Neuronal stem cell (in vitro differentiated cells): ENCODE data around the gene C10orf105.

Source experiments
- DNase-seq: peaks from one replicate; pipeline ENCODE4 v3.0.0-alpha.2; 2013; ENCODE audit warnings: low spot score
- H2AFZ ChIP-seq: one replicate; pipeline ENCODE4 v1.6.1; 2013; ENCODE audit warnings: mild to moderate bottlenecking, low read length, inconsistent platforms
- H2AK5ac ChIP-seq: 2 replicates; pipeline ENCODE4 v1.6.1; 2013; ENCODE audit warnings: low read depth, mild to moderate bottlenecking, inconsistent platforms, low read length, moderate library complexity, mixed read lengths
- H2BK120ac ChIP-seq: 2 replicates; pipeline ENCODE4 v1.6.1; 2013; ENCODE audit warnings: low read depth, mild to moderate bottlenecking, inconsistent platforms, low read length, moderate library complexity, mixed read lengths
- H2BK12ac ChIP-seq: one replicate; pipeline ENCODE4 v1.6.1; 2013; ENCODE audit warnings: low read length, inconsistent platforms
- H2BK15ac ChIP-seq: 2 replicates; pipeline ENCODE4 v1.6.1; 2013; ENCODE audit warnings: mild to moderate bottlenecking, low read length, inconsistent platforms, mixed read lengths
- H2BK5ac ChIP-seq: one replicate; pipeline ENCODE4 v1.6.1; 2013; ENCODE audit warnings: inconsistent platforms, mild to moderate bottlenecking, low read length, moderate library complexity
- H3K14ac ChIP-seq: one replicate; pipeline ENCODE4 v1.6.1; 2013; ENCODE audit warnings: low read length, inconsistent platforms
- H3K18ac ChIP-seq: 2 replicates; pipeline ENCODE4 v1.6.1; 2013; ENCODE audit warnings: low read length, inconsistent platforms
- H3K23ac ChIP-seq: 2 replicates; pipeline ENCODE4 v1.6.1; 2013; ENCODE audit warnings: low read depth, mild to moderate bottlenecking, mixed read lengths, low read length, inconsistent platforms; ENCODE audit not compliant: poor library complexity
- H3K27ac ChIP-seq: replicated peaks from 3 replicates; pipeline ENCODE4 v1.5.1; 2013; ENCODE audit warnings: low read length, inconsistent platforms
- H3K27me3 ChIP-seq, 3 experiments: 2 replicates each; pipeline ENCODE4 v1.6.1; 2013; ENCODE audit warnings: low read length in 3 of 3, mild to moderate bottlenecking in 2 of 3, inconsistent platforms in 1 of 3, low read depth in 1 of 3, mixed read lengths in 1 of 3, moderate library complexity in 1 of 3; ENCODE audit not compliant: control insufficient read depth in 3 of 3, insufficient read depth in 3 of 3
- H3K36me3 ChIP-seq, 2 donors: replicated peaks in 1 of 2; 2 replicates each; pipeline ENCODE4 v1.6.1; 2013; ENCODE audit warnings: low read length in 2 of 2; ENCODE audit not compliant: control insufficient read depth in 2 of 2, insufficient read depth in 2 of 2
- H3K4ac ChIP-seq: 2 replicates; pipeline ENCODE4 v1.6.1; 2013; ENCODE audit warnings: inconsistent platforms, mild to moderate bottlenecking, low read length, moderate library complexity
- H3K4me1 ChIP-seq, 2 donors: 1 replicate in 1 of 2; 2 replicates in 1 of 2; pipeline ENCODE4 v1.6.1; 2013; ENCODE audit warnings: low read length in 2 of 2, low read depth in 1 of 2; ENCODE audit not compliant: control insufficient read depth in 2 of 2, insufficient read depth in 1 of 2
- H3K4me2 ChIP-seq: one replicate; pipeline ENCODE4 v1.6.1; 2013; ENCODE audit warnings: mild to moderate bottlenecking, low read length, inconsistent platforms; ENCODE audit not compliant: insufficient read depth, poor library complexity, severe bottlenecking
- H3K4me3 ChIP-seq, 2 donors: 2 replicates each; pipeline ENCODE4 v1.5.1; 2013; ENCODE audit warnings: low read length in 2 of 2, mild to moderate bottlenecking in 2 of 2, inconsistent platforms in 1 of 2, moderate library complexity in 1 of 2
- H3K79me1 ChIP-seq: one replicate; pipeline ENCODE4 v1.6.1; 2013; ENCODE audit warnings: low read depth, mild to moderate bottlenecking, inconsistent platforms, low read length, moderate library complexity
- H3K9ac ChIP-seq: one replicate; pipeline ENCODE4 v1.6.1; 2013; ENCODE audit warnings: mild to moderate bottlenecking, low read depth, low read length, inconsistent platforms; ENCODE audit not compliant: poor library complexity
- H3K9me3 ChIP-seq, 2 donors: replicated peaks in 1 of 2; 2 replicates each; pipeline versions ENCODE3 to v1.6.1; 2013; ENCODE audit warnings: low read length in 2 of 2, mild to moderate bottlenecking in 2 of 2, inconsistent platforms in 1 of 2, low read depth in 1 of 2, mixed read lengths in 1 of 2, moderate library complexity in 1 of 2; ENCODE audit not compliant: control insufficient read depth in 2 of 2, insufficient read depth in 1 of 2
- H4K8ac ChIP-seq: one replicate; pipeline ENCODE4 v1.6.1; 2013; ENCODE audit warnings: low read depth, mild to moderate bottlenecking, inconsistent platforms, low read length, moderate library complexity
- H4K91ac ChIP-seq: one replicate; pipeline ENCODE4 v1.6.1; 2013; ENCODE audit warnings: low read length, low read depth, mild to moderate bottlenecking, inconsistent platforms; ENCODE audit not compliant: poor library complexity
- WGBS, 2 donors: extraction: QIAGEN DNeasy Blood & Tissue Kit; methylation state at CpG; one replicate each; pipeline ENCODE4 v1.1.7; 2013; ENCODE audit warnings: missing lambda C conversion rate in 2 of 2, mixed read lengths in 1 of 2; ENCODE audit not compliant: insufficient read length in 2 of 2, insufficient replicate concordance in 1 of 2; ENCODE audit errors: extremely low coverage in 2 of 2; 5-methylcytosine and 5-hydroxymethylcytosine counted together

The C10orf105 gene

GRCh38 chr10:71678057-71678805, 41.3 kb downstream of the C10orf105 start:
- Histone ChIP-seq H3K18ac (no peak overlapping the region), H3K4me3 (no peak overlapping the region), H2AFZ (no peak overlapping the region), H2BK5ac (no peak overlapping the region), H3K36me3 (no peaks in the 10 kb centered on the region), H3K14ac (no peak overlapping the region), H3K9ac (no peak overlapping the region), H3K27ac (no peak overlapping the region), H2BK15ac (peak overlapping the region; percentile 45), H2BK12ac (no peak overlapping the region), H2AK5ac (no peak overlapping the region), H3K4me2 (no peak overlapping the region), H2BK120ac (no peak overlapping the region), H3K27me3 (peaks cover 0 to 9% (median 0%) of the 10 kb centered on the region in 3 experiments), H3K23ac (no peak overlapping the region), H3K79me1 (no peaks in the 10 kb centered on the region), H3K9me3 (no peaks in the 10 kb centered on the region), H4K91ac (no peak overlapping the region), H3K4me1 (peaks cover 0 to 3% of the 10 kb centered on the region in 2 donors), H3K4ac (no peak overlapping the region), H4K8ac (no peak overlapping the region)
- no peak for DNase-seq
- no CpG with 5 or more reads among the region's 10 CpGs for WGBS, 2 donors

DNA sequence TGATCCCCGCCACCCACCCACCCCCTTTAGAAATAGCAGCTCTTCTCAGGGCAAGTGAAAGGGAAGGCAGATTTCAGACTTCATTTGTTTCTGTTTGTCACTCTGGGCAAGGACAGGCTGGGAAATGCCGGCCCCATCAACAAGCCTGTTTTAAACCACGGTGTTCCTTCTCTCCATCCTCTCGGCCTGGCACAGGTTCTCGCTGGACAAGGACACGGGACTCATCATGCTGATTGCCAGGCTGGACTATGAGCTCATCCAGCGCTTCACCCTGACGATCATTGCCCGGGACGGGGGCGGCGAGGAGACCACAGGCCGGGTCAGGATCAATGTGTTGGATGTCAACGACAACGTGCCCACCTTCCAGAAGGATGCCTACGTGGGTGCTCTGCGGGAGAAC, 42.3 kb downstream of the C10orf105 start:
- Histone ChIP-seq H3K4ac (no peak overlapping the region), H2AFZ (no peak overlapping the region), H2AK5ac (no peak overlapping the region), H3K79me1 (no peaks in the 10 kb centered on the region), H3K4me2 (no peak overlapping the region), H2BK5ac (no peak overlapping the region), H2BK120ac (no peak overlapping the region), H4K8ac (no peak overlapping the region), H3K9me3 (no peaks in the 10 kb centered on the region), H2BK12ac (no peak overlapping the region), H3K27me3 (peaks cover 0 to 16% (median 0%) of the 10 kb centered on the region in 3 experiments), H4K91ac (no peak overlapping the region), H2BK15ac (peak overlapping the region; percentile 63), H3K14ac (no peak overlapping the region), H3K18ac (no peak overlapping the region), H3K23ac (no peak overlapping the region), H3K4me1 (peaks cover 0 to 5% of the 10 kb centered on the region in 2 donors), H3K9ac (no peak overlapping the region), H3K36me3 (no peaks in the 10 kb centered on the region), H3K27ac (no peak overlapping the region), H3K4me3 (peak overlapping the region in 1 of 2 donors; percentile 21)
- WGBS, 2 donors, result no CpG with 5 or more reads among the region's 17 CpGs
- no peak for DNase-seq

DNA sequence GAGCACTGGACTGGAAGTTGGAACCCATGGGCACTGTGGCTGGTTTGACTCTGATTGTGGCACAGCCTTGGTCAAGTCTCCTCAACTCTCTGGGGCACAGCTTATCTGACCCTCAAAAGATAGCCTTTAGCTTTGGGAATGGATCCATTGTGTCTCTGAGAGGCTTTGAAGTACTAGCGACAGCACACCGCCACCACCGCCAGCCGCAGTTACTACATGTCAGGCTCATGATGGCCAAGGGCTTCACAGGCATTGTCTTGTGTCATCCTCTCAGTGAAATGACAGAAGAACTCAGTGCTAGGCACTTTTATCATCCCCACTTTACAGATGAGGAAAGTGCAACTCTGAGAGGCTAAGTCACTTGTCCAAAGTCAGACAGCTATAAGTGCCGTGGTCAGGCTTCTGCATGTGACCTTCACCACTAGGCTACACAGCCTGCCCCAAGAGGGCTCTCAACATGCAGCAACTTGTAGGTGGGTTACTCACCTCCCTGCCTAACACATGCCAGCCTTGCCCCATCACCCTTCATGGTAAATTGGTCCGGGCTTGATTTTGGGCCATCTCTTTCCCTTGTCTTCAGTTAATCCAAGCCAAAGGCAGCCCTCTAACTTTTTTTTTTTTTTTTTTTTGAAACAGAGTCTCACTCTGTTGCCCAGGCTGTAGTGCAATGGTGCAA, 44.1 kb downstream of the C10orf105 start:
- Histone ChIP-seq H4K8ac (no peak overlapping the region), H3K27me3 (peaks cover 0 to 25% (median 0%) of the 10 kb centered on the region in 3 experiments), H3K36me3 (no peaks in the 10 kb centered on the region), H3K27ac (no peak overlapping the region), H3K18ac (no peak overlapping the region), H4K91ac (no peak overlapping the region), H3K4me3 (no peak overlapping the region), H2AK5ac (no peak overlapping the region), H3K4me1 (peaks cover 0 to 7% of the 10 kb centered on the region in 2 donors), H3K23ac (no peak overlapping the region), H3K4me2 (no peak overlapping the region), H3K14ac (no peak overlapping the region), H2BK120ac (no peak overlapping the region), H3K79me1 (no peaks in the 10 kb centered on the region), H3K4ac (no peak overlapping the region), H2BK5ac (no peak overlapping the region), H3K9me3 (no peaks in the 10 kb centered on the region), H2BK12ac (no peak overlapping the region), H2AFZ (no peak overlapping the region), H3K9ac (no peak overlapping the region), H2BK15ac (no peak overlapping the region)
- WGBS, 2 donors, result no CpG with 5 or more reads among the region's 6 CpGs
- DNase-seq, result no peak
